NCI-H526 (cell line): Measurements from ENCODE around the gene GRIA1.

Experiments
- DNase-seq, 2 experiments: peaks; one replicate each; lab custom pipeline; 2025; lab: John Stamatoyannopoulos, UW

The GRIA1 gene

DNA sequence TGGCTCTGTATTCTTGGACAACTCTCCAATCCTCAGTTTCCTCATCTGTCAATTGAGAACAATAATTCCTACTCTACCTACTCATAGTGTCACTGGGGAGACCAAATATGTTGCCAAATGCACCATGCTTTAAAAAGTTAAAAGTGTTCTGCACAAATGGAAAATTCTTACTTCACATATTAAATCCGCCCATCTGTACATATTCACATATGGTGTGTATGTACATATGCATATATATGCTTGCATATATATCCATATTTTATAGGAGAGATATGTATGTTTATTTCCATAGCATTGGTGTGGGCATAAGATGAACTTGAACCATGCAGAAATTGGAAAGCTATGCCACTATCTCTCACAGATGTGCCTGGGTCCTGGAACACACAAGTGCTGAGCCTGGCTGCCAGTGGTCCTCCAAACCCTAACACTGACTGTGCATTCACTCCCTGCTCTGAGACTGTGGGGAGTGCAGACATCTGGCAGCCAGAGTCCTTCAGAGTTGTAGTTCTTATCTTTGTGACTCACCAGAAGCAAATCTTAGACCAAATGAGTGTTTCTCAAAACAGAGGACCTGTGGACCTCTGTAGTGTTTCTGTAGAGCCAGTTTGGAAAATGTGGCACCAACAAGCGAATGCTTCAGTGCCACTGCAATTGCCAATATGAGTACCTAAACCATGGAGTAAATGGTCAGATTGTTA lies 168.7 kb downstream of the GRIA1 start:
- no peak for DNase-seq

DNA sequence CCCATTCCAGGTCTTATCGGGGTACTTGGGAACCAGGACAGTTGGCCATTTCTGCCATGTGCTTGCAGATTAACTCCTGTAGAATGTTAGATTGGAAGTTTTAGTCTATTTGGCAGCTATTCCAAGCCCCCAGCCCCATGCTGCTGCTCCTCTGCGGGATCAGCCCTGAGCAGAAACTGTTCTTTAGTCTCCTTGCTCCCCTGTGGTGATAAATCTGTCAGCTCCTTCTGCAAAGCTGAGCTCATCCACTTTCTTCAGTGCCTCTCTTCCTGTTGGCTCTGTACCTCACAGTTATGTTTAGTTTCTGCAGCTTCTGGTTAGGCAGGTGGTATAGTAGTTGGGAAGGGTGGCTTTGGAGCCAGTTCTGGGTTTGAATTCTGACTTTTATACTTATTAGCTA lies 170.4 kb downstream of the GRIA1 start:
- DNase-seq = no peak

- DNase-seq = no peak
Observed at GRCh38 chr5:153661897-153662296, 171.4 kb downstream of the GRIA1 start.

- DNase-seq = no peak
Observed at GRCh38 chr5:153670101-153670500, 179.6 kb downstream of the GRIA1 start.

DNA sequence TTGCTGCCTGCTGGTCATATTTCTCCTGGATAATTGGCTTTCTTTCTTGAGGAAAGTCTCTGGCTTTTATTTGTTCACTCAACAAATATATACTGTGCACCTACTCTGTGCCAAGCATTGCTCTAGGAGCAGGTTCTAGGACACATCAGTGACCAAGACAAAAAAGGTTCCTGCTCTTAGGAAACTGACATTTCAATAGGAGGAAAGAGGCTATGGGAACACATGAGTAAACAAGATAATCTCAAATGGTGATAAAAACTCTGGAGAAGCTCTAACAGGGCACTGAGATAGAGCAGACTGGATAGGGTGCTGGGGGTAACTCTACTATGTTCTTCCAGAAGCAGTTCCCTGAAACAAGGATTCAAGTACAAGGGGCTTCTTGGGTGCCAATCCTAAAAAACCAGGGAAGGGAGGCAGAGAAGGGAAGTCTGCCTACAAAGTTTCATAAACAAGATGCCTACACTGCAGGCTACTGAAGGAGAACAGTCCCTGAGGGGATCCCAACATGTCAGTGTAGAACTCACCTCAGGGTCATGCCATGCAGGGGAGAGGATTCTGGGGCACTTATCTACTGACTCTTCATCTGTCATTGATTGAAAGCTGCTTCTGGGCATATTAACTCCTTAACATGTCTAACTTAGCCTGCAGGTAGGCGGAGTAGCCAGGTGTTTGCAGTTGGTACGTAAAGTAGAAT lies 181.3 kb downstream of the GRIA1 start:
- no peak for DNase-seq

DNA sequence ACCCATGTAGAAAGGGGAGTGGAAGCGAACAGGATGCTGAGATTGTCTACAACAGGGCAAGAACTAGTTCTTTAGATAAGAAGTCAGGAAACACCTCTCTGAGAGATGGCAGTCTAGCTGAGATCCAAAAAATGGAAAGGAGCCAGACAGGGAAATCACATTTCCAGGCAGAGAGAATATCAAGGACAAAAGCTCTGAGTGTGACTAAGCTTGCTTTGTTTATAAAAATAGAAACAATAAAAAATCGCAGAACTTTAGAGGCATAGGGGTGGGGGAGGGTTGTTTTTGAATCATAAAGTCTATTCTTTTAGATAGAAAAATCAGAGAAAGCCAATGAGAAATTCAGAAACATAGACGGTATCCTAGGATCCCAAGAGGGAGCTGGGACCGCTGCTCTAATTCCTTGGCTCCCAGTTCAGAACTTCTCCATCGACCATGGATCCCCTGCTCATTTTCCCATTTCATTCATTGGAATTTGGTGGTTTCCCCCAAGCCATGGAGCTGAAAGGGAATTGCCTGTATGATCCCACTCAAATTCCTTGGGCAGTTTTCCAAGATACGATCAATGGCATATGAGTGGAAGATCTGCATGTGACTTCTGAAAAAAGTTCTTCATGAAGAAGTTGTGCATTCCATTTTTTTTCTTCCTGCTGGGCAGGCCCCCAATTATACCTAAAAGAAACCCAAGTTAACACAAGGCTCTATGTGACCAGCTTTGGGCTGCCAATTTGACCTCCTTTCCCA lies 182.0 kb downstream of the GRIA1 start:
- DNase-seq = no peak

- DNase-seq = peak; percentile 32 to 49
Observed at GRCh38 chr5:153674356-153674755, 183.9 kb downstream of the GRIA1 start.

DNA sequence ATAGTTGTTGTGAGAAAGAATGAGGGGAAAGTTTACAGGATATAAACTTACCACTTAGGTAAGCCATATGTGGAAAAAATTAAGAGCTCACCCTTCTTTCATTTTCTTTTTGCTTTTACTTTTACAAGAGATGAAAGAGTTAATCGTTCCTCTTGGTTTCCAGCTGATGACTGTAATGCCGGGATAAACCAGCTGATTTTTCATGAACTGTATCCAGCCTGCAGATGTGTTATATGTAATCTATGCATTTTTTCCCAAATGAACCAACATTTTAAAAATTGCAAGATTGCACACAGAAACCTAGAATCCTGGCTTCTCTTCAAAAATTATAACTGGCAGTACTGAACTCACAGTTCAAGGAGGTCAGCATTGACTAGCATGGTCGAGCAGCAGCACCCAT lies 185.9 kb downstream of the GRIA1 start:
- DNase-seq = no peak

- DNase-seq = no peak
Observed at GRCh38 chr5:153676821-153677220, 186.4 kb downstream of the GRIA1 start.

DNA sequence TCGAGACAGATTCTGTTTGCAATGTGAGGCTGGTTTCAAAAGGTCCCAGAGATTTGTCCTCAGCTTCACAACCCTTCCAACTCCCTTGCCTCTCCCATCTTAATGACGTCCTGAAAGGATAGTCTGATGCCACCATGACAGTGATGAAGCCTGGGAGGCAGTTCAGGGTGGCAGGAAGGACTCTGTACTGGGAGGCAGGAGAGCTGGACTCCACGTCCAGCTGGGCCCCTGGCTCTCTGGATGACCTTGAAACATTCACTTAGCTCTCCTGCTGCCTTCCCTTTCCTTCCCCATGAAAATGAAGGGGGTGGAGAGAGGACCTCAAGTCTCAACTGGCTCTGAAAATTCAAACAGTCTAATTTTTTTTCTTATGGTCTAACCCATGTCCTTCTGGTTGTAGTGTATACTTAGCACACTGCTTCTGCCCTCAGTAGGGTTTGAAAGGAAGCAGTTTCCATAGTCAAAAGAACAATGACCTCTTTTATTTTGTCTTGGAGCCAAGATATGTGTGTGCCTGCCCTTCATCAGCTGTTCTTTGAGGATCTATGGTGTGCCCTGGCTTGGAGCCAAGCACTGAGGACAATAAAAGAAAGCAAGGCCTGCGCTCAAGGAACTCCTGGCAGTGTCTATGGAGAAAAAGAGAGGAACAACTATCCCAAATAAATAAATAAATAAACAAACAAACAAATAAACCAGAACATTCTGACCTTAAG lies 188.3 kb downstream of the GRIA1 start:
- no peak for DNase-seq

DNA sequence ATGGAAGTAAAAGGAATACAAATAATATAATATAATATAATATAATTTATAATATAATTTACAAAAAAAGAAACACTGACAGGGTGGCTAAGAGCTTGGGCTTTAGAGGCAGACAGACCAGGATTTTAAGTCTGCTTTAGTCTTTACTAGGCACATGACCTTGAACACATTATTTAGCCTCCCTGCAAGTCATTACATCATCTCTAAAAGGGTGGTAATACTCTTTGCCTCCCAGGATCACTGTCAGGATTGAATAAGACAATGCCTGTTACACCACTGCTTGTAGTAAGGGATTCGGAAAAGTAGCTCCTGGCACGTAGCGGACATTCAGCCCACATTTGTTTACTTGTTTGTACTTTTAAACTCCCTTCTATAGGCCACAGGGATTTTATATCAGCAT lies 199.8 kb downstream of the GRIA1 start:
- no peak for DNase-seq

- DNase-seq = no peak
Observed at GRCh38 chr5:153696256-153696655, 205.8 kb downstream of the GRIA1 start.

DNA sequence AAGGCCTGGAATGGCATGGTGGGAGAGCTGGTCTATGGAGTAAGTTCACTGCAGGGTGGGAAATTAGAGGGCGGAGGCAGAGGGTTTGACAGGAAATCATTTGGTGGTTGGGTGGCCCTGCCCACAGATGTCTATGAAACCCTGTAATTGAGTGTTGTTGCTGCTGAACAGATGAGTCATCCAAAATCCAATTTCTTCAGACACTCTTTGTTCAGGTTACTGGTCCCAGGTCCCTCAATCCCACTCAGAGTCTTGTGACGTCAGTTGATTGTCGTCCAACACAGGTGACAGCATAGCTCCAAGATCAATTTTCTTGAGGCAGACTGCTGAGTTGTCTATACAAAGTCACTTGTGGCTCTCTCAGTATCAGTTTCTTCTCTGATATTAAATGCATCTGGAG lies 208.6 kb downstream of the GRIA1 start:
- DNase-seq = no peak

DNA sequence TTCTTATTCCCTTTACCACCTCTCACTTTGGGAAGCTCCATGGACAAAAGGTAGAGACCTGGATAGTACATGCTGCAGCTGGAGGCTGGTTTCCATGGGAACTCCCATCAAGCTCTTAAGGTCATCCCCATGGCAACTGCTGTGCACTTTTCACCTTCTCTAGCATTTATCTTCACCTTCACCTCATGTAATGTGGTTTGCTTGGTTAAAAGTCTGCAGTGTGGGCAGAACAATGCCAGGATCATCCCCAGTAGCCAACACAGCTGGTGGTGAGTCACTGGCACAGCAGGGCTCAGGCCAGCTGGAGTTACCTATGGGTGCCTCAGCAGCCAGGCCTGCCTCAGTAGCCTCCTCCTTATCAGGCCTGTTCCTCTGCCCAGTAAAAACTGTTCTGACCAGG lies 210.5 kb downstream of the GRIA1 start:
- no peak for DNase-seq

DNA sequence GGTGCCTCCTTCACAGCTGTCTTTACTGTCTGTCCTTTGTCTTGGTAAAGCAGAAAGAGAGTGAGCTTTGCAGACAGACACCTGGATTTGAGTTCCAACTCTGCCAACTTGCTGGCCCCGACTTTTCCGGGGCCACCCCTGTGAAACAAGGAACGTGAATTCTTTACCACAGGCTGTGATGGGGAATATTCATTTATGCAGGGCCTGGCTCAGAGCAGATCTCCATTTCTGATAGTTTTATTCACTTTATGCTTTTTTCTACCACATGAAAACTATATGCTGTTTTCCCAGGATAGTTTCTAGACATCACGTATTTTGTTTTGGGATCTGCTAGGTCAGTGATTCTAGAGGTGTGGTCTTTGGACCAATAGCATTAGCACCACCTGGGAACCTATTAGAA lies 211.8 kb downstream of the GRIA1 start:
- no peak for DNase-seq

DNA sequence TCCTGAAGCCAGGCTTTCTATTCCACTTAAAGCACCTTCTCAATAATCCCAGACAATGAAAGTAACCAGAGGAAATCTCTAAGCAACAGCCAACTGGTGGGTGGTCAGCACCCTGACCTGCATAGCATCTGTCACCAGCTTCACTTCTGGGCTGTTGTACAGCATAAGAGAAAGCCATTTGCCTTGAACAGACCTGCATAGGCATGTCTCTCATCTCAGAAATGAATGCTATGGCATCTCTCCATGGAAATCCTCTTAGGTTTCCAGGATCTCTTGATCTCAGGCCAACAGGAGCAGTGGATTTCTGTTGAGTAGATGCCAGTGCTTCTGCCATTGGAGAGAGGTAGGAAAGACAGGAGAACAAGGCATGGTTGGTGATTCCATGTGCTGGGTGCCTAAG lies 213.6 kb downstream of the GRIA1 start:
- no peak for DNase-seq

GRCh38 chr5:153707626-153708025 lies 217.2 kb downstream of the GRIA1 start:
- DNase-seq = no peak

GRCh38 chr5:153711755-153712154 lies 221.3 kb downstream of the GRIA1 start:
- no peak for DNase-seq

DNA sequence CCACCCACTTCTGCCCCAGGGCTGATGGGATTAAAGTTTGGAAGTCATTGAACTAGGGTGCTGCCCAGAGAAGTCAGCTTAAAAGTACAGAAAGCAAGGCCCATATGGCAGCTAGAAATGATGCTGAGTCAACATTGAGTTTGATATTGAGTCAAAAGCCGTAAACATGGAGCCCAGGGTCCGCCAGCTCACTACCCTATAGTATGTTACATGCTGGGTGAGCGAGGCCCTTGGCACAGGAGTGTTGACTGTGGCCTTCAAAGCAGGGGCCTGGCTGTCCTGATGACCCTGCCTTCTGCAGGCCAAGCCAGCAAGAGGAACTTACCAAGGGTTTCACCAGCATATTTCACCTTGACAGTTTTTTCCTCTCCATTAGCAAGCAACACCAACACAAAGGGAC lies 222.5 kb downstream of the GRIA1 start:
- no peak for DNase-seq

GRCh38 chr5:153713943-153714342 lies 223.5 kb downstream of the GRIA1 start:
- no peak for DNase-seq

DNA sequence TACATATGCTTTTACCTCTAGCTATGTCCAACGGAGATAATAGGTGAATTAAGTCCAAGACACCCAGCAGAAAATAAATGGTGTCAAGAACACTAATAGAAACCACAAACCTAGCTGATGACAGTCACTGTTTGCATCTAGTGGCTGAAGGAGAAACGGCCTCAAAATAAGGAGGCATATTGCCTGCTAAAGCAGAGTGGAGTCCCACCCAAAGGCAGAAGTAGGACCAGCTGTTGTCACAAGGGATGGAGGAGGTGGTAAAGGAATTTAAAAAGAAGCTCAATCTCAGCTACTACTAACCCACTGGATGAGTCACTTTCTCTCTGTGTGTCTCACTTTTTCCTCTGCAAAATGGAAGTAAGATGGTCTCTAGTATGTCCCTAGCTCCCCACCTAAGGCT lies 224.3 kb downstream of the GRIA1 start:
- no peak for DNase-seq

GRCh38 chr5:153717287-153717686 lies 226.8 kb downstream of the GRIA1 start:
- DNase-seq = no peak

DNA sequence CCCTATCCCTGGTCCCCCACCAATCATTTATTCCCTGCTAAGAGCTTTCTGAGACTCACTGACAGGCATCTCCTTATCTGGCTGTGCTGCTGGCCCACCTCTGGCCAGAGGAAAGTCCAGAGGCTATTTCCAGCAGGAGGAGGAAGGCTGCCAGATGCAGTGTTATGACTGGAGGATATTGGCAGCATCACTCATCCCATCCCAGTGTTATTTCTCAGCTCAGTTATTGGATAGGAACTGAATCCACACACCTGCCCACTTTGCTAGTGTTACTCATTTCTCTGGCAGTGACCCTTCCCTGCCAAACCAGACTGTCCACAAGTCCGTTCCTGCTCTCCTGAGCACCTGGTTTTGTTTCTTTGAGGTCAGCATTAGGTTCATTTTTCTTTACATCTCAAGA lies 228.2 kb downstream of the GRIA1 start:
- DNase-seq = no peak
